K562 (cell line): Measurements from ENCODE around the gene FXYD4. TPM values are rescaled to one million over a fixed set of nuclear protein-coding genes. Genes with fewer than 3 reads are reported as not detected.

Experiments
- ATAC-seq: fragments of 200-7000 bp; cut with Tn5 transposase; 3 replicates; pipeline ENCODE4 v1.9.1; 2020; ENCODE audit warnings: moderate library complexity
- BruUV-seq: library from RNA; stranded (reverse); fragments of 400-500 nt; replicated peaks from 2 replicates; lab custom pipeline; 2021; lab: Mats Ljungman, UMichigan
- CTCF ChIA-PET: fragments of 300-600 bp; formaldehyde crosslinking; extraction: SDS; loops from one replicate; lab custom pipeline; 2021; ENCODE audit warnings: low intra/inter-chr PET ratio; lab: Yijun Ruan, JAX
- POLR2A ChIA-PET: fragments of 300-600, 350-650 bp; sonication (Branson Sonifier 250); formaldehyde crosslinking; extraction: SDS; loops from one replicate; lab custom pipeline; 2021; ENCODE audit warnings: antibody characterized with exemption, inconsistent platforms; lab: Yijun Ruan, JAX
- DNase-seq, 4 experiments: peaks; one replicate each; pipeline versions ENCODE4 v3.0.0 to v3.0.0-alpha.2; 2011 to 2018; ENCODE audit warnings: low spot score in 3 of 4, mixed read lengths in 3 of 4; ENCODE audit errors: extremely low read depth in 1 of 4
- FAIRE-seq: peaks from 2 replicates; lab custom pipeline; 2011; peaks lifted over from hg19 to GRCh38; lab: Jason Lieb, UNC
- H2AFZ ChIP-seq: 2 replicates; pipeline ENCODE4 v1.6.0; 2011; ENCODE audit warnings: low read depth, low read length, control low read depth, inconsistent platforms
- H3K27ac ChIP-seq: fragments of 200-600 bp; 3 replicates; pipeline ENCODE4 v1.8.0; 2011; ENCODE audit warnings: low read depth, mild to moderate bottlenecking, control low read depth, inconsistent platforms, low read length, moderate library complexity, mixed read lengths; ENCODE audit errors: extremely low read depth
- H3K27me3 ChIP-seq, 2 experiments: fragments of 300-600 bp in 1 of 2; 2 replicates in 1 of 2; 3 replicates in 1 of 2; pipeline versions ENCODE4 v1.6.0 to v1.8.0; 2011; ENCODE audit warnings: inconsistent platforms in 2 of 2, low read length in 2 of 2, mild to moderate bottlenecking in 1 of 2, mixed read lengths in 1 of 2, moderate library complexity in 1 of 2; ENCODE audit not compliant: control insufficient read depth in 2 of 2, insufficient read depth in 2 of 2
- H3K36me3 ChIP-seq: fragments of 300-600 bp; 3 replicates; pipeline ENCODE4 v1.8.0; 2011; ENCODE audit warnings: mild to moderate bottlenecking, low read length, inconsistent platforms; ENCODE audit not compliant: control insufficient read depth, insufficient read depth
- H3K4me1 ChIP-seq, 2 experiments: fragments of 200-600 bp in 1 of 2; replicated peaks in 1 of 2; 2 replicates in 1 of 2; 3 replicates in 1 of 2; pipeline versions ENCODE4 v1.5.1 to v1.8.0; 2011; ENCODE audit warnings: inconsistent platforms in 2 of 2, low read length in 2 of 2, mild to moderate bottlenecking in 1 of 2, mixed read lengths in 1 of 2, moderate library complexity in 1 of 2; ENCODE audit not compliant: control insufficient read depth in 2 of 2, insufficient read depth in 2 of 2
- H3K4me2 ChIP-seq: 2 replicates; pipeline ENCODE4 v1.6.1; 2011; ENCODE audit warnings: low read length, control low read depth, inconsistent platforms, mixed read lengths; ENCODE audit not compliant: insufficient read depth
- H3K4me3 ChIP-seq: fragments of 200-600 bp; sonication (generic), shearing (Covaris generic); 2 replicates; pipeline ENCODE4 v1.5.1; 2016; ENCODE audit warnings: control low read depth, inconsistent platforms
- H3K79me2 ChIP-seq: fragments of 200-600 bp; 3 replicates; pipeline ENCODE4 v1.8.0; 2011; ENCODE audit warnings: low read length, inconsistent platforms; ENCODE audit not compliant: control insufficient read depth, insufficient read depth
- H3K9ac ChIP-seq, 2 experiments: 2 replicates each; pipeline versions ENCODE4 v1.6.0 to v1.6.1; 2011; ENCODE audit warnings: low read depth in 2 of 2, low read length in 2 of 2, control low read depth in 1 of 2, inconsistent platforms in 1 of 2, mild to moderate bottlenecking in 1 of 2, mixed read lengths in 1 of 2; ENCODE audit not compliant: insufficient read depth in 1 of 2
- H3K9me1 ChIP-seq: one replicate; pipeline ENCODE4 v1.6.0; 2011; ENCODE audit warnings: inconsistent platforms, mild to moderate bottlenecking, low read length, moderate library complexity; ENCODE audit not compliant: control insufficient read depth, insufficient read depth
- H3K9me3 ChIP-seq: replicated peaks from 2 replicates; pipeline ENCODE4 v1.5.1; 2011; ENCODE audit warnings: low read depth, low read length, inconsistent platforms; ENCODE audit not compliant: control insufficient read depth, insufficient read depth
- H4K20me1 ChIP-seq: replicated peaks from 2 replicates; pipeline ENCODE4 v1.6.1; 2011; ENCODE audit warnings: low read length, inconsistent platforms, mixed read lengths; ENCODE audit not compliant: control insufficient read depth, insufficient read depth
- CEBPB ChIP-seq: fragments of 450-650 bp; IDR thresholded peaks from 2 replicates; pipeline ENCODE4 v1.6.1; 2016; ENCODE audit warnings: missing genetic modification characterization, missing compliant biosample characterization
- CEBPG ChIP-seq, 3 experiments: fragments of 200-800 bp in 1 of 3; sonication (Bioruptor generic) in 1 of 3; sonication (generic) in 1 of 3; formaldehyde crosslinking in 1 of 3; IDR thresholded peaks in 2 of 3; conservative IDR thresholded peaks in 1 of 3; 2 replicates each; pipeline versions ENCODE4 v1.6.1 to v1.8.0; 2016 to 2022; ENCODE audit warnings: missing compliant biosample characterization in 2 of 3, missing genetic modification characterization in 2 of 3, mild to moderate bottlenecking in 1 of 3, missing genetic modification reagents in 1 of 3
- MCM5 ChIP-seq: fragments of 450-650 bp; IDR thresholded peaks from 2 replicates; pipeline ENCODE4 v1.6.1; 2016; ENCODE audit warnings: low read depth
- TAF9B ChIP-seq: fragments of 450-650 bp; IDR thresholded peaks from 2 replicates; pipeline ENCODE4 v1.6.1; 2018; ENCODE audit warnings: mild to moderate bottlenecking; ENCODE audit not compliant: partially characterized antibody
- ZNF277 ChIP-seq: fragments of 250-450 bp; sonication (Bioruptor Pico); IDR thresholded peaks from 2 replicates; pipeline ENCODE4 v1.8.0; 2022; ENCODE audit warnings: inconsistent platforms, mild to moderate bottlenecking, moderate library complexity, borderline replicate concordance
- WGBS: fragments of 100-300 bp; shearing (Covaris generic); methylation state at CpG from one replicate; pipeline ENCODE4 v1.1.6; 2016; ENCODE audit warnings: low coverage, mixed read lengths; ENCODE audit not compliant: insufficient coverage; ENCODE audit errors: missing lambda C conversion rate; 5-methylcytosine and 5-hydroxymethylcytosine counted together
- in situ Hi-C: fragments of 300-500 bp; cut with MboI; formaldehyde crosslinking; loops from 4 replicates; pipeline ENCODE4 v1.15.0; 2018; ENCODE audit warnings: inconsistent platforms, mixed read lengths
- intact Hi-C: fragments of 100-400 bp; cut with micrococcal nuclease; formaldehyde crosslinking; loops from 2 replicates; pipeline ENCODE4 v1.14.2; 2022
- polyA plus RNA-seq, 8 experiments: library from polyadenylated mRNA; depleted of rRNA in 4 of 8; stranded (reverse) in 5 of 8; unstranded in 3 of 8; fragments of >200 nt; fragmentation: Nextera tagmentation in 2 of 8; fragmentation: Illumina TruSeq in 1 of 8; extraction: Ambion mirVana in 2 of 8; extraction: Trizol in 1 of 8; gene quantifications; 2 replicates each; pipeline versions ENCODE4 v1.2.1 to v1.2.3, GENCODE V29; 2011 to 2014; ENCODE audit warnings: inconsistent platforms in 1 of 8, missing spikeins in 1 of 8
- small RNA-seq: library from RNA; depleted of rRNA; stranded (forward); fragments of <200 nt; gene quantifications from one replicate; pipeline ENCODE3, GENCODE V24; 2014
- total RNA-seq, 7 experiments: library from RNA; depleted of rRNA in 6 of 7; stranded (reverse); fragments of >200 nt in 6 of 7; fragmentation: Illumina TruSeq in 2 of 7; extraction: Trizol in 2 of 7; gene quantifications; 2 replicates each; pipeline versions ENCODE4 v1.2.1 to v1.2.3, GENCODE V29; 2011 to 2021; ENCODE audit warnings: low replicate concordance in 1 of 7
- TF ChIP-seq, protein P1 (sequence below): sonication (generic); formaldehyde crosslinking; IDR thresholded peaks from 2 replicates; pipeline ENCODE4 v1.5.0; 2020; ENCODE audit warnings: missing genetic modification reagents

Gene FXYD4
- total and polyA plus RNA-seq, 9 of the 15 experiments (the other 6 are each of a cell fraction or from before 2014, with no cell fraction given): not detected

- no TSS peak for BruUV-seq
- Histone ChIP-seq H4K20me1 (no peaks in the 10 kb centered on the region), H3K9me3 (no peaks in the 10 kb centered on the region), H3K4me3 (no peak overlapping the region), H3K9ac (no peak overlapping the region), H3K27me3 (no peaks in the 10 kb centered on the region), H3K4me1 (peaks cover 18 to 38% of the 10 kb centered on the region in 2 experiments; a peak in 4 of 5 replicates), H3K9me1 (no peaks in the 10 kb centered on the region), H3K27ac (no peak overlapping the region), H3K36me3 (no peaks in the 10 kb centered on the region), H2AFZ (no peak overlapping the region), H3K4me2 (no peak overlapping the region), H3K79me2 (no peaks in the 10 kb centered on the region)
- ATAC-seq (no peak), DNase-seq (no peak), FAIRE-seq (no peak)
- TF ChIP-seq ZNF277 (CRISPR knock-in tag) (no peak), TAF9B (no peak), MCM5 (no peak), CEBPB (tag) (peak; percentile 91), CEBPG (CRISPR knock-in tag; IDR thresholded peaks at IDR 0.05) (no peak), CEBPG (tag; conservative IDR thresholded peaks at IDR 0.05 in 1 of 2, IDR thresholded peaks at IDR 0.05 in 1 of 2) (peak; percentile 66 to 89)
- TF ChIP-seq, protein P1, sequence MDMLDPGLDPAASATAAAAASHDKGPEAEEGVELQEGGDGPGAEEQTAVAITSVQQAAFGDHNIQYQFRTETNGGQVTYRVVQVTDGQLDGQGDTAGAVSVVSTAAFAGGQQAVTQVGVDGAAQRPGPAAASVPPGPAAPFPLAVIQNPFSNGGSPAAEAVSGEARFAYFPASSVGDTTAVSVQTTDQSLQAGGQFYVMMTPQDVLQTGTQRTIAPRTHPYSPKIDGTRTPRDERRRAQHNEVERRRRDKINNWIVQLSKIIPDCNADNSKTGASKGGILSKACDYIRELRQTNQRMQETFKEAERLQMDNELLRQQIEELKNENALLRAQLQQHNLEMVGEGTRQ (CRISPR knock-in tag): no peak
- WGBS: 90% methylated on average over 6 of the region's 6 CpGs
- in situ Hi-C loops (no loop called here), intact Hi-C loops (no loop called here)
- CTCF ChIA-PET: no interaction called here
- POLR2A ChIA-PET: interaction anchor here (1.2 kb wide), 1 partner anchor 17 kb away, joined by 3 read pairs; no protein-coding TSS in a partner anchor
These were observed 53.0 kb downstream of the FXYD4 start for GRCh38 chr10:43424416-43424815.

Small RNAs within 50 kb of the gene (small RNA-seq; reads per million reads assigned to genes)
- gene RNU6ATAC11P (not detected), gene SNORD3J (not detected)

Other genes with a start within 250 kb of the FXYD4 start
- 2.9 and 3.3 TPM in 2 replicates for gene CSGALNACT2, start 233.2 kb upstream of the FXYD4 start, total RNA-seq (2014; rRNA removed)
- gene CSGALNACT2, start 233.2 kb upstream of the FXYD4 start, total RNA-seq (2014; rRNA removed; fragmentation: Illumina TruSeq; extraction: Trizol): 3.5 and 4.3 TPM in 2 replicates
- 2.6 and 3.3 TPM in 2 replicates for gene CSGALNACT2, start 233.2 kb upstream of the FXYD4 start, total RNA-seq (2015; rRNA removed; fragmentation: Illumina TruSeq; extraction: Trizol)
- 4.3 and 4.4 TPM in 2 replicates for gene CSGALNACT2, start 233.2 kb upstream of the FXYD4 start, total RNA-seq (2021)
- 4.1 and 7.3 TPM in 2 replicates for gene CSGALNACT2, start 233.2 kb upstream of the FXYD4 start, polyA plus RNA-seq (2011; rRNA removed)
- gene CSGALNACT2, start 233.2 kb upstream of the FXYD4 start, polyA plus RNA-seq (2014; fragmentation: Illumina TruSeq; extraction: Trizol): 6.8 and 7.1 TPM in 2 replicates
- 1 to 10 TPM; 1.4 to 1.9 TPM for gene CSGALNACT2, start 233.2 kb upstream of the FXYD4 start, polyA plus RNA-seq (2014; fragmentation: Nextera tagmentation; extraction: Ambion mirVana)
- 5.1 and 5.5 TPM in 2 replicates for gene CSGALNACT2, start 233.2 kb upstream of the FXYD4 start, polyA plus RNA-seq (2014; rRNA removed)
- 29.7 and 32.0 TPM in 2 replicates for gene RASGEF1A, start 104.6 kb upstream of the FXYD4 start, total RNA-seq (2014; rRNA removed)
- 8.1 and 9.2 TPM in 2 replicates for gene RASGEF1A, start 104.6 kb upstream of the FXYD4 start, total RNA-seq (2014; rRNA removed; fragmentation: Illumina TruSeq; extraction: Trizol)
- gene RASGEF1A, start 104.6 kb upstream of the FXYD4 start, total RNA-seq (2015; rRNA removed; fragmentation: Illumina TruSeq; extraction: Trizol): 9.8 and 10.2 TPM in 2 replicates
- 20.9 and 21.5 TPM in 2 replicates for gene RASGEF1A, start 104.6 kb upstream of the FXYD4 start, total RNA-seq (2021)
- gene RASGEF1A, start 104.6 kb upstream of the FXYD4 start, polyA plus RNA-seq (2011; rRNA removed): 25.3 and 28.7 TPM in 2 replicates
- gene RASGEF1A, start 104.6 kb upstream of the FXYD4 start, polyA plus RNA-seq (2014; fragmentation: Illumina TruSeq; extraction: Trizol): 14.7 and 18.9 TPM in 2 replicates
- 1 to 10 TPM; 1.6 to 2.9 TPM for gene RASGEF1A, start 104.6 kb upstream of the FXYD4 start, polyA plus RNA-seq (2014; fragmentation: Nextera tagmentation; extraction: Ambion mirVana)
- 24.2 and 27.9 TPM in 2 replicates for gene RASGEF1A, start 104.6 kb upstream of the FXYD4 start, polyA plus RNA-seq (2014; rRNA removed)
- 475 and 482 TPM in 2 replicates for gene HNRNPF, start 37.5 kb downstream of the FXYD4 start, total RNA-seq (2014; rRNA removed)
- gene HNRNPF, start 37.5 kb downstream of the FXYD4 start, total RNA-seq (2014; rRNA removed; fragmentation: Illumina TruSeq; extraction: Trizol): 350 and 367 TPM in 2 replicates
- 425 and 438 TPM in 2 replicates for gene HNRNPF, start 37.5 kb downstream of the FXYD4 start, total RNA-seq (2015; rRNA removed; fragmentation: Illumina TruSeq; extraction: Trizol)
- 436 and 489 TPM in 2 replicates for gene HNRNPF, start 37.5 kb downstream of the FXYD4 start, total RNA-seq (2021)
- gene HNRNPF, start 37.5 kb downstream of the FXYD4 start, polyA plus RNA-seq (2011; rRNA removed): 331 and 341 TPM in 2 replicates
- 450 and 461 TPM in 2 replicates for gene HNRNPF, start 37.5 kb downstream of the FXYD4 start, polyA plus RNA-seq (2014; fragmentation: Illumina TruSeq; extraction: Trizol)
- 100 to 1,000 TPM; 192 to 289 TPM for gene HNRNPF, start 37.5 kb downstream of the FXYD4 start, polyA plus RNA-seq (2014; fragmentation: Nextera tagmentation; extraction: Ambion mirVana)
- gene HNRNPF, start 37.5 kb downstream of the FXYD4 start, polyA plus RNA-seq (2014; rRNA removed): 390 and 416 TPM in 2 replicates
- gene ZNF487, start 65.5 kb downstream of the FXYD4 start, total RNA-seq (2014; rRNA removed): 2.7 and 3.2 TPM in 2 replicates
- 4.1 and 4.3 TPM in 2 replicates for gene ZNF487, start 65.5 kb downstream of the FXYD4 start, total RNA-seq (2014; rRNA removed; fragmentation: Illumina TruSeq; extraction: Trizol)
- gene ZNF487, start 65.5 kb downstream of the FXYD4 start, total RNA-seq (2015; rRNA removed; fragmentation: Illumina TruSeq; extraction: Trizol): 3.7 and 4.3 TPM in 2 replicates
- gene ZNF487, start 65.5 kb downstream of the FXYD4 start, total RNA-seq (2021): 1.9 and 3.5 TPM in 2 replicates
- 5.5 and 5.9 TPM in 2 replicates for gene ZNF487, start 65.5 kb downstream of the FXYD4 start, polyA plus RNA-seq (2011; rRNA removed)
- 4.1 and 4.2 TPM in 2 replicates for gene ZNF487, start 65.5 kb downstream of the FXYD4 start, polyA plus RNA-seq (2014; fragmentation: Illumina TruSeq; extraction: Trizol)
- gene ZNF487, start 65.5 kb downstream of the FXYD4 start, polyA plus RNA-seq (2014; fragmentation: Nextera tagmentation; extraction: Ambion mirVana): 1 to 10 TPM; 6.1 to 6.5 TPM
- 3.2 and 3.7 TPM in 2 replicates for gene ZNF487, start 65.5 kb downstream of the FXYD4 start, polyA plus RNA-seq (2014; rRNA removed)
- gene ZNF239, start 203.0 kb downstream of the FXYD4 start, total RNA-seq (2014; rRNA removed): 15.5 and 18.7 TPM in 2 replicates
- 26.7 and 29.2 TPM in 2 replicates for gene ZNF239, start 203.0 kb downstream of the FXYD4 start, total RNA-seq (2014; rRNA removed; fragmentation: Illumina TruSeq; extraction: Trizol)
- gene ZNF239, start 203.0 kb downstream of the FXYD4 start, total RNA-seq (2015; rRNA removed; fragmentation: Illumina TruSeq; extraction: Trizol): 23.1 and 23.6 TPM in 2 replicates
- 13.4 and 13.7 TPM in 2 replicates for gene ZNF239, start 203.0 kb downstream of the FXYD4 start, total RNA-seq (2021)
- 16.3 and 23.4 TPM in 2 replicates for gene ZNF239, start 203.0 kb downstream of the FXYD4 start, polyA plus RNA-seq (2011; rRNA removed)
- 22.0 and 23.6 TPM in 2 replicates for gene ZNF239, start 203.0 kb downstream of the FXYD4 start, polyA plus RNA-seq (2014; fragmentation: Illumina TruSeq; extraction: Trizol)
- 10 to 100 TPM; 14.2 to 23.6 TPM for gene ZNF239, start 203.0 kb downstream of the FXYD4 start, polyA plus RNA-seq (2014; fragmentation: Nextera tagmentation; extraction: Ambion mirVana)
- 17.7 and 18.3 TPM in 2 replicates for gene ZNF239, start 203.0 kb downstream of the FXYD4 start, polyA plus RNA-seq (2014; rRNA removed)
- gene ZNF485, start 234.8 kb downstream of the FXYD4 start, total RNA-seq (2014; rRNA removed): 7.2 and 8.0 TPM in 2 replicates
- gene ZNF485, start 234.8 kb downstream of the FXYD4 start, total RNA-seq (2014; rRNA removed; fragmentation: Illumina TruSeq; extraction: Trizol): 18.0 and 18.7 TPM in 2 replicates
- 14.9 and 16.2 TPM in 2 replicates for gene ZNF485, start 234.8 kb downstream of the FXYD4 start, total RNA-seq (2015; rRNA removed; fragmentation: Illumina TruSeq; extraction: Trizol)
- gene ZNF485, start 234.8 kb downstream of the FXYD4 start, total RNA-seq (2021): 11.9 and 12.1 TPM in 2 replicates
- 9.7 and 11.5 TPM in 2 replicates for gene ZNF485, start 234.8 kb downstream of the FXYD4 start, polyA plus RNA-seq (2011; rRNA removed)
- gene ZNF485, start 234.8 kb downstream of the FXYD4 start, polyA plus RNA-seq (2014; fragmentation: Illumina TruSeq; extraction: Trizol): 10.8 and 13.2 TPM in 2 replicates
- 10 to 100 TPM; 11.1 to 13.8 TPM for gene ZNF485, start 234.8 kb downstream of the FXYD4 start, polyA plus RNA-seq (2014; fragmentation: Nextera tagmentation; extraction: Ambion mirVana)
- 9.7 and 12.4 TPM in 2 replicates for gene ZNF485, start 234.8 kb downstream of the FXYD4 start, polyA plus RNA-seq (2014; rRNA removed)